Cardiac septum (tissue), 1 donor: ENCODE results near the gene SOX2. TPM values are rescaled to one million over a fixed set of nuclear protein-coding genes. Genes with fewer than 3 reads are reported as not detected.

Experiments
- DNase-seq: peaks from one replicate; pipeline ENCODE4 v3.0.0-alpha.2; 2020; ENCODE audit warnings: low spot score
- intact Hi-C: fragments of 100-400 bp; cut with DNase I; formaldehyde crosslinking; loops from one replicate; pipeline ENCODE4 v1.14.0; 2022
- total RNA-seq: library from RNA; stranded (reverse); fragmentation: NEBNext Ultra II Directional; extraction: Animal tissue kit (Norgen Biotek cat#: 25700); gene quantifications from one replicate; pipeline ENCODE4 v1.2.1, GENCODE V29; 2021
- donor health status: DM: no; HTN: no; CAD: no.

SOX2 gene
- total RNA-seq, 1 donor from 2014 or later = not detected

- DNase-seq = no peak
- intact Hi-C loops = loop anchor here (10.0 kb wide), 1 partner anchor 489 kb away; no protein-coding TSS in a partner anchor
Observed at GRCh38 chr3:181703601-181704420, 7.9 kb upstream of the SOX2 start.

GRCh38 chr3:181704421-181705085, 7.2 kb upstream of the SOX2 start:
- DNase-seq = no peak
- intact Hi-C loops = loop anchor here (10.0 kb wide), 1 partner anchor 490 kb away; no protein-coding TSS in a partner anchor

GRCh38 chr3:181705086-181705480, 6.6 kb upstream of the SOX2 start:
- DNase-seq = no peak
- intact Hi-C loops = loop anchor here (10.0 kb wide), 1 partner anchor 490 kb away; no protein-coding TSS in a partner anchor

- DNase-seq = no peak
- intact Hi-C loops = loop anchor here (10.0 kb wide), 1 partner anchor 493 kb away; no protein-coding TSS in a partner anchor
Observed at GRCh38 chr3:181707980-181708379, 3.7 kb upstream of the SOX2 start.

- intact Hi-C loops = loop anchor here (1.0 to 10.0 kb wide), 4 partner anchors 495 to 974 kb away; no protein-coding TSS in a partner anchor
- no peak for DNase-seq
Observed at GRCh38 chr3:181709537-181710279, 2.0 kb upstream of the SOX2 start.

- intact Hi-C loops = loop anchor here (2.0 to 10.0 kb wide), 2 partner anchors 548 to 904 kb away; no protein-coding TSS in a partner anchor
- no peak for DNase-seq
Observed at GRCh38 chr3:181710345-181711291, 1.1 kb upstream of the SOX2 start.

GRCh38 chr3:181712226-181712552, 464 bp downstream of the SOX2 start:
- intact Hi-C loops = loop anchor here (10.0 kb wide), 1 partner anchor 903 kb away; no protein-coding TSS in a partner anchor
- DNase-seq = no peak

- intact Hi-C loops = loop anchor here (10.0 kb wide), 1 partner anchor 902 kb away; no protein-coding TSS in a partner anchor
- DNase-seq = no peak
Observed at GRCh38 chr3:181712553-181713279, 991 bp downstream of the SOX2 start.

- DNase-seq = no peak
- intact Hi-C loops = loop anchor here (10.0 kb wide), 1 partner anchor 902 kb away; no protein-coding TSS in a partner anchor
Observed at GRCh38 chr3:181713280-181713647, 1.5 kb downstream of the SOX2 start.

GRCh38 chr3:181713676-181714612, 2.2 kb downstream of the SOX2 start:
- no peak for DNase-seq
- intact Hi-C loops = loop anchor here (10.0 kb wide), 1 partner anchor 901 kb away; no protein-coding TSS in a partner anchor

- intact Hi-C loops = loop anchor here (10.0 kb wide), 1 partner anchor 899 kb away; no protein-coding TSS in a partner anchor
- DNase-seq = no peak
Observed at GRCh38 chr3:181715571-181716340, 4.0 kb downstream of the SOX2 start.

- intact Hi-C loops = loop anchor here (10.0 kb wide), 1 partner anchor 898 kb away; no protein-coding TSS in a partner anchor
- DNase-seq = no peak
Observed at GRCh38 chr3:181716966-181717365, 5.2 kb downstream of the SOX2 start.

- DNase-seq = no peak
- intact Hi-C loops = loop anchor here (10.0 kb wide), 1 partner anchor 897 kb away; no protein-coding TSS in a partner anchor
Observed at GRCh38 chr3:181717549-181718171, 5.9 kb downstream of the SOX2 start.

- intact Hi-C loops = loop anchor here (10.0 kb wide), 1 partner anchor 896 kb away; no protein-coding TSS in a partner anchor
- no peak for DNase-seq
Observed at GRCh38 chr3:181718369-181718768, 6.6 kb downstream of the SOX2 start.
